ENCODE measurements around the gene CCDC89.

GRCh38 chr11:85685125-85685819, 723 bp downstream of the CCDC89 start:
- TF ChIP-seq, protein P1, sequence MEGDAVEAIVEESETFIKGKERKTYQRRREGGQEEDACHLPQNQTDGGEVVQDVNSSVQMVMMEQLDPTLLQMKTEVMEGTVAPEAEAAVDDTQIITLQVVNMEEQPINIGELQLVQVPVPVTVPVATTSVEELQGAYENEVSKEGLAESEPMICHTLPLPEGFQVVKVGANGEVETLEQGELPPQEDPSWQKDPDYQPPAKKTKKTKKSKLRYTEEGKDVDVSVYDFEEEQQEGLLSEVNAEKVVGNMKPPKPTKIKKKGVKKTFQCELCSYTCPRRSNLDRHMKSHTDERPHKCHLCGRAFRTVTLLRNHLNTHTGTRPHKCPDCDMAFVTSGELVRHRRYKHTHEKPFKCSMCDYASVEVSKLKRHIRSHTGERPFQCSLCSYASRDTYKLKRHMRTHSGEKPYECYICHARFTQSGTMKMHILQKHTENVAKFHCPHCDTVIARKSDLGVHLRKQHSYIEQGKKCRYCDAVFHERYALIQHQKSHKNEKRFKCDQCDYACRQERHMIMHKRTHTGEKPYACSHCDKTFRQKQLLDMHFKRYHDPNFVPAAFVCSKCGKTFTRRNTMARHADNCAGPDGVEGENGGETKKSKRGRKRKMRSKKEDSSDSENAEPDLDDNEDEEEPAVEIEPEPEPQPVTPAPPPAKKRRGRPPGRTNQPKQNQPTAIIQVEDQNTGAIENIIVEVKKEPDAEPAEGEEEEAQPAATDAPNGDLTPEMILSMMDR (IDR thresholded peaks at IDR 0.05; ENCODE audit: low read length) = no peak
- no peak for TF ChIP-seq EZH2 (IDR thresholded peaks at IDR 0.05; ENCODE audit: borderline replicate concordance, low read length)
